ENCODE measurements around the gene PLPP7. TPM values are rescaled to one million over a fixed set of nuclear protein-coding genes. Genes with fewer than 3 reads are reported as not detected.

Gene PLPP7
- total RNA-seq, 1 donor from 2014 or later: not detected

- Mint-ChIP-seq H3K4me1 (peaks cover 10% of the 10 kb centered on the region), H3K9me3 (no peaks in the 10 kb centered on the region), H3K36me3 (ENCODE audit: low read depth) (no peaks in the 10 kb centered on the region), H3K27me3 (no peaks in the 10 kb centered on the region), H3K4me3 (no peak overlapping the region), H3K27ac (peak overlapping the region; percentile 41)
- DNase-seq: no peak
- intact Hi-C loops (cut with micrococcal nuclease): no loop called here
Observed at GRCh38 chr9:131309530-131310276, 20.2 kb downstream of the PLPP7 start.

- intact Hi-C loops (cut with micrococcal nuclease): no loop called here
- H3K4me1 Mint-ChIP-seq: peaks cover 10% of the 10 kb centered on the region
- no peaks in the 10 kb centered on the region for H3K27me3 Mint-ChIP-seq
- H3K27ac Mint-ChIP-seq: peak overlapping the region; percentile 69
- no peaks in the 10 kb centered on the region for H3K9me3 Mint-ChIP-seq
- H3K4me3 Mint-ChIP-seq: peak overlapping the region; percentile 59
- peak; percentile 85 for DNase-seq
- no peaks in the 10 kb centered on the region for H3K36me3 Mint-ChIP-seq (ENCODE audit: low read depth)
Observed at GRCh38 chr9:131310833-131311554, 21.5 kb downstream of the PLPP7 start.

GRCh38 chr9:131312246-131312645 is 22.7 kb downstream of the PLPP7 start:
- H3K4me3 Mint-ChIP-seq: no peak overlapping the region

GRCh38 chr9:131312822-131313770 is 23.6 kb downstream of the PLPP7 start:
- Mint-ChIP-seq H3K27me3 (no peaks in the 10 kb centered on the region), H3K4me3 (no peak overlapping the region), H3K9me3 (no peaks in the 10 kb centered on the region), H3K27ac (no peak overlapping the region), H3K4me1 (peaks cover 10% of the 10 kb centered on the region), H3K36me3 (ENCODE audit: low read depth) (no peaks in the 10 kb centered on the region)
- intact Hi-C loops (cut with micrococcal nuclease): no loop called here
- DNase-seq: no peak

More at GRCh38 chr9:131312246-131312645, 22.7 kb downstream of the PLPP7 start:
- no peak for DNase-seq
- Mint-ChIP-seq H3K27ac (no peak overlapping the region), H3K9me3 (no peaks in the 10 kb centered on the region), H3K27me3 (no peaks in the 10 kb centered on the region), H3K4me1 (peaks cover 10% of the 10 kb centered on the region), H3K36me3 (ENCODE audit: low read depth) (no peaks in the 10 kb centered on the region)
- intact Hi-C loops (cut with micrococcal nuclease): no loop called here

GRCh38 chr9:131318231-131319085 is 28.9 kb downstream of the PLPP7 start:
- H3K4me1 Mint-ChIP-seq: no peaks in the 10 kb centered on the region
- no peak overlapping the region for H3K27ac Mint-ChIP-seq
- H3K36me3 Mint-ChIP-seq (ENCODE audit: low read depth): no peaks in the 10 kb centered on the region
- H3K9me3 Mint-ChIP-seq: no peaks in the 10 kb centered on the region
- H3K4me3 Mint-ChIP-seq: no peak overlapping the region
- DNase-seq: no peak
- intact Hi-C loops (cut with micrococcal nuclease): no loop called here
- H3K27me3 Mint-ChIP-seq: peaks cover 1% of the 10 kb centered on the region

- Mint-ChIP-seq H3K36me3 (ENCODE audit: low read depth) (no peaks in the 10 kb centered on the region), H3K4me3 (no peak overlapping the region), H3K9me3 (no peaks in the 10 kb centered on the region), H3K4me1 (no peaks in the 10 kb centered on the region), H3K27me3 (peaks cover 1% of the 10 kb centered on the region), H3K27ac (no peak overlapping the region)
- no peak for DNase-seq
- intact Hi-C loops (cut with micrococcal nuclease): no loop called here
Observed at GRCh38 chr9:131319486-131319885, 30.0 kb downstream of the PLPP7 start.

GRCh38 chr9:131320031-131320685 is 30.6 kb downstream of the PLPP7 start:
- Mint-ChIP-seq H3K4me3 (no peak overlapping the region), H3K36me3 (ENCODE audit: low read depth) (no peaks in the 10 kb centered on the region), H3K4me1 (no peaks in the 10 kb centered on the region), H3K9me3 (no peaks in the 10 kb centered on the region), H3K27ac (no peak overlapping the region), H3K27me3 (peaks cover 1% of the 10 kb centered on the region)
- no peak for DNase-seq
- intact Hi-C loops (cut with micrococcal nuclease): no loop called here

GRCh38 chr9:131323629-131324028 is 34.1 kb downstream of the PLPP7 start:
- Mint-ChIP-seq H3K27ac (no peak overlapping the region), H3K27me3 (peaks cover 7% of the 10 kb centered on the region), H3K9me3 (no peaks in the 10 kb centered on the region), H3K4me1 (no peaks in the 10 kb centered on the region), H3K4me3 (no peak overlapping the region), H3K36me3 (ENCODE audit: low read depth) (no peaks in the 10 kb centered on the region)
- intact Hi-C loops (cut with micrococcal nuclease): no loop called here
- no peak for DNase-seq

GRCh38 chr9:131324736-131325679 is 35.5 kb downstream of the PLPP7 start:
- Mint-ChIP-seq H3K4me1 (no peaks in the 10 kb centered on the region), H3K9me3 (no peaks in the 10 kb centered on the region)

GRCh38 chr9:131329241-131329641 is 39.7 kb downstream of the PLPP7 start:
- H3K36me3 Mint-ChIP-seq (ENCODE audit: low read depth): no peaks in the 10 kb centered on the region
- H3K4me1 Mint-ChIP-seq: no peaks in the 10 kb centered on the region
- H3K4me3 Mint-ChIP-seq: no peak overlapping the region
- no peak for DNase-seq
- H3K27ac Mint-ChIP-seq: no peak overlapping the region
- no peaks in the 10 kb centered on the region for H3K9me3 Mint-ChIP-seq
- intact Hi-C loops (cut with micrococcal nuclease): no loop called here
- peaks cover 9% of the 10 kb centered on the region for H3K27me3 Mint-ChIP-seq

More at GRCh38 chr9:131324736-131325679, 35.5 kb downstream of the PLPP7 start:
- intact Hi-C loops (cut with micrococcal nuclease): no loop called here
- H3K27me3 Mint-ChIP-seq: peaks cover 11% of the 10 kb centered on the region
- no peak for DNase-seq
- no peak overlapping the region for H3K4me3 Mint-ChIP-seq
- no peaks in the 10 kb centered on the region for H3K36me3 Mint-ChIP-seq (ENCODE audit: low read depth)
- no peak overlapping the region for H3K27ac Mint-ChIP-seq

- Mint-ChIP-seq H3K9me3 (no peaks in the 10 kb centered on the region), H3K4me3 (no peak overlapping the region), H3K27me3 (peaks cover 9% of the 10 kb centered on the region), H3K27ac (no peak overlapping the region), H3K4me1 (no peaks in the 10 kb centered on the region), H3K36me3 (ENCODE audit: low read depth) (no peaks in the 10 kb centered on the region)
- DNase-seq: no peak
- intact Hi-C loops (cut with micrococcal nuclease): no loop called here
Observed at GRCh38 chr9:131330814-131331600, 41.5 kb downstream of the PLPP7 start.

Data from activated CD4-positive, alpha-beta T cell treated with anti-CD3 and anti-CD28 coated beads, Interleukin-2, amount 10 ng/mL, durations not matched to agents 24 days and 14 days (primary cell).